ENCODE data around the gene GALP.
"Not testable (repeated sequence)": the region's sequence is repeated elsewhere in the genome, so short reads cannot be mapped to it uniquely, and the experiment has no call there.

The GALP gene

GRCh38 chr19:56193981-56194640 lies 18.3 kb downstream of the GALP start:
- DNase-seq: no peak

- not testable (repeated sequence) for DNase-seq
Observed at GRCh38 chr19:56197646-56198045, 21.8 kb downstream of the GALP start, which contains the start of gene ZSCAN5B. TSS of gene ZSCAN5B (minus strand) at chr19:56197783. CDS start at chr19:56193052, 4,731 bp downstream.

DNA sequence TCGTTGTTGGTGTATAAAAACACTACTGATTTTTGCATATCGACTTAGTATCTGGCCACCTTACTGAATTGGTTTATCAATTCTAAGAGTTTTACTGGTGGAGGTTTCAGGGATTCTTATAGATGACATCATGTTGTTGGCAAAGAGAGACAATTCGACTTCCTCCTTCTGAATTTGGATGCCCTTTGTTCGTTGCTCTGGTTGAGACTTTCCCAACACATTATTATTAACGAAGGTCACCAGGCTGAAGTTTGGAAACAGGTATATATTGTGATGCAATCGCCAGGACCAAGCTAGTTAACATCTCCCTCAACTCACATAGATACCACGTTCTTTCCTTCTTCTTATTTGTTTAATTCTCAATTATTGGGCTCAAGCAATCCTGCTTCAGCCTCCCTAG lies 23.9 kb downstream of the GALP start:
- DNase-seq: no peak

GRCh38 chr19:56201973-56202372 lies 26.2 kb downstream of the GALP start, which contains the start of gene ZSCAN5C:
TSS of gene ZSCAN5C (plus strand) at chr19:56202273. CDS start at chr19:56205914, 3,641 bp downstream.
- no peak for DNase-seq

GRCh38 chr19:56207581-56207980 lies 31.8 kb downstream of the GALP start:
- DNase-seq: not testable (repeated sequence)

GRCh38 chr19:56209091-56209490 lies 33.3 kb downstream of the GALP start:
- no peak for DNase-seq

DNA sequence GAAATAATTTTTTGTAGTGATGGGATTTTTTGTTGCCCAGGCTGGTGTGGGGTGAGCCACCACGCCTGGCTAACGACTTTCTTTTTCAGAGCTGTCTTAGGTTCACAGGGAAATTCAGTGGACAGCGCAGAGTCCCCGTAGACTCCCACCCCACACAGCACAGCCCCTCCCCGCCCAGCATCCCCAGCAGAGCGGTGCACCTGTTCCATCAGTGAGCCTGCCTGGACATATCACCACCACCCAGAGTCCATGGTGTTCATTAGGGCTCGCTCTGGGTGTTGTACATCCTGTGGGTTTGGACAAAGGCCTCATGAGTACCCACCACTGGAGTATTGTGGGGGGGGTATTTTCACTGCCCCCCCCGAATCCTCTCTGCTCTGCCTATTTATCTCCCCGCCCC lies 34.2 kb downstream of the GALP start:
- not testable (repeated sequence) for DNase-seq

DNA sequence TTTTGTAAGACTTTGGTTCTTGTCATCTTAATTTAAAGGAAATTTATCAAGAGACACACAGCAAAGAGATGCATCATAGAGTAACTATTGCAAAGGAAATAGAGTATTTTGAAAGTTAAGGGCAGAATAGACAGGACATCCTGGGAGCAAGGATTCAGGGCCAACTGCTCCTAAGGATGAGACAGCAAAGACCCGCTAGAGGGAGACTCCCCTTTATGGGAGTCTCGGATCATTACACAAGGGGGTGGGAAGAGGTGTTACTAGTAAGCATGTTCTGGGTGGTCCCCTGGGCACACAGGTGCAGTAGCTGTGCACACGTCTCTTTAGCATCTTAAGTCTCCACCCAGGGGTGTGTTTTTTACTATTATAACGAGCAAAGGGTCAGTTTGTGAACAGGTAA lies 35.9 kb downstream of the GALP start:
- no peak for DNase-seq

DNA sequence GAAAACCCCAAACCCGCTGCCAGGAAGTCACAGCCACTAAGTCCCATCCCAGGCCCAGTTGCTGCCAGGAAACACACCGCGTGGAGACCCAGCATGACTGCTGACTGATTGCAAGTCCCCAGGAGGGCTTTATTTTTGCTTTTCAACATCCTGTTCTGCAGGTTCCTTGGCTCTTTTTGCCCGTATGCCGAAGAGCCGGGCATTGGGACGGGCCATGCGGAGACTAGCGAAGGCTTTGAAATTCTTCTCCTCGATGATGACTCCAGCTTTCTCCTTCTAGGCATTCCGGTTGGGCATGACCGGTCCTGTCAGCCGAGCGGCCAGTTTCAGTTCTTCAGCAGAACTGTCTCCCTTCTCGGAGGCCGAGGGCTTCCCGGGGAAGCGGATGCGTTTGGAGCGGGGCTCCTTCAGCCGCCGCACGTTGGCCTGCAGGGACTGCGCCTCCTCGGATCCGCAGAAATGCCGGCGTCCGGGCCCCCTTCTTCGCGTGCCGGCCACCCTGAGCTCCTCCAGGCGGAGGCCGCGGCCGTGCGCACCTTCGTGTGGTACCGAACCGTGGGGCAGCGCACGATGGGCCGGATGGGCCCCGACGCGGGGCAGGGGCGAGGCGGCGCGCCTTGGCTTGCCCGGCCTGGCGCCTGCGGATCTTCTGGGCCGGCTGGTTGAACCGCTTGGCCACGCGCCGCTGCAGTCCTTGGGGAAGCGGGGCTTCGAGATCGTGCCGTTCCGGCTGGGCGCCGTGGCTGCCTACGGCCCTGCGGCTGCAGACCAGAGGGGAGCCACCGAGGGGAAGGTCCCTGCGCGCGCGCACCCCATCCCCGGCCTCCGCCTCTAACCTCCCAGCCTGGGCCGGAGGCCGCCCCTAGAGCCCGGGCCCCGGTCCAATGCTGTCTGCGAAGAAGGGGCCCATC lies 41.5 kb downstream of the GALP start:
- DNase-seq: no peak

DNA sequence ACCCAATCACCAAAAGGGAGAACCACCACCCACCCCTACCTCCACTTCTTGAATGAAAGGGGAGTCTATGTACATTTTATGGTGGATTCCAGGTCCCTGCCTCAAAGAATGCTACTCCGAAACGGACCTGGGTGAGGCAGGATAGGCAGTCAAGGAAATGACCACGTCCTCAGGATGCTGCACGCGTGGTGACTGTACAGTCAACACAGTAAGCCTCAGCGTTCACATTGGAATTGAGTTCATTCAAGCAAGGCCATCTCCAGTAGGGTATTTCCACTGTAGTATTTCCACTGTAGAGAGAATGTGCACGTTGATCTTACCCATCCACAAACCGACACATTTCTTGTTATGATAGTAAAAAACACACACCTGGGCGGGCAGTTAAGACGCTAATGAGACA lies 43.2 kb downstream of the GALP start:
- no peak for DNase-seq

GRCh38 chr19:56221442-56221841 lies 45.6 kb downstream of the GALP start:
- not testable (repeated sequence) for DNase-seq

GRCh38 chr19:56221851-56222250 lies 46.0 kb downstream of the GALP start:
- DNase-seq: no peak

- DNase-seq: no peak
Observed at GRCh38 chr19:56222901-56223300, 47.1 kb downstream of the GALP start.

DNA sequence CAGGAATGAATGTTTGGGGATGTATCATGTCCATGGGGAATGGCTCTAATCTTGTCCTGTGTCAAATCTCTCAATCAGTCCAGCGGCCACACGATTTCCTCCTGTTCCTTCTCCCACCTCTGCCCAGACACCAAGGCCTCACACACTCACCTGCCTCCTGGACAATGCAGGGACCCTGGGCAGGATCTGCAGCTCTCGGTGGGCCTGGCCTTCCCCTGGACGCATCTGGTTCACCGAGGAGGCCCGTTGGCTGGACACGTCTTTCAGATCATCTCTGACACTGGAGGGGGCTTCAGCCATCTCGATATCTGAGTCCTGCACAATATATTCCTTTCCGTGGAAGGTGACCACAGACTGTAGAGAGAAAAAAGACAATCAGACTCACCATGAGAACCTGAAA lies 47.7 kb downstream of the GALP start:
- no peak for DNase-seq
